ENCODE measurements around the gene NRDC.
A peak's percentile ranks its signal among the peaks of the same experiment; 100 is the strongest.

Gene NRDC

DNA sequence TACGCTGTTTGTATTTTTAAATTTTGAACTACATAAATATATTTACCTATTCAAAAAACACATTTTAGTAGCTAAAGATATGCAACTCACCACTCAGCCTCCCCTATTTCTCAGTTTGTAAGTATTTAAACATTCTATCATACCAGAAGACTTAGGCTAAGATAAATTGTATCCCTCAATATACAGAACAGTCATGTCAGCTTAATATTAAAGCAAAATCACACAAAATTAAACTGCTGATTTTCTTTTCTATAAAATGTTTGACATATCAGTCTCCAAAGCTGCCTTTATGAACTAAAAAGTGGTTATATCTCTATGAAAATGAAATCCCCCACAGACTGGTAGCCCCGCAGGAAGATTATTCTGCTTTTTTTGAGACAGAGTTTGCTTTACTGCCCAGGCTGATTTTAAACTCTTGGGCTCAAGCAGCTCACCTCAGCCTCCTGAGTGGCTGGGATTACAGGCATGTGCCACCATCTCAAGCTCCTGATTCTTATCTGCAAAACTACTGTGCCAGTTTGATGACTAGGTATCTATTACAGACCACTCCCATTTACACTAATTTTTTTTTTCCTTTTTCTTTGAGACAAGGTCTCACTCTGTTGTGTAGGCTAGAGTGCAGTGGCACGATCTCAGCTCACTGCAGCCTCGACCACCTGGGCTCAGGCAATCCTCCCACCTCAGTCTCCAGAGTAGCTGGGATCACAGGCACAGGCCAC, 37.6 kb downstream of the NRDC start:
- Histone ChIP-seq H3K27me3 (ENCODE audit: control insufficient read depth, insufficient read depth, low read length) (no peaks in the 10 kb centered on the region), H2AFZ (no peak overlapping the region), H3K27ac (peak overlapping the region; percentile 22), H3K9me3 (ENCODE audit: control insufficient read depth, low read length) (no peaks in the 10 kb centered on the region), H3K4me3 (ENCODE audit: low read depth, low read length) (no peak overlapping the region), H3K36me3 (ENCODE audit: control insufficient read depth, insufficient read depth, low read length) (no peaks in the 10 kb centered on the region), H3K4me1 (peaks cover 7% of the 10 kb centered on the region), H3K79me2 (no peaks in the 10 kb centered on the region), H3K9ac (no peak overlapping the region), H3K4me2 (ENCODE audit: low read length) (peak overlapping the region; percentile 40)
- TF ChIP-seq, protein P1, sequence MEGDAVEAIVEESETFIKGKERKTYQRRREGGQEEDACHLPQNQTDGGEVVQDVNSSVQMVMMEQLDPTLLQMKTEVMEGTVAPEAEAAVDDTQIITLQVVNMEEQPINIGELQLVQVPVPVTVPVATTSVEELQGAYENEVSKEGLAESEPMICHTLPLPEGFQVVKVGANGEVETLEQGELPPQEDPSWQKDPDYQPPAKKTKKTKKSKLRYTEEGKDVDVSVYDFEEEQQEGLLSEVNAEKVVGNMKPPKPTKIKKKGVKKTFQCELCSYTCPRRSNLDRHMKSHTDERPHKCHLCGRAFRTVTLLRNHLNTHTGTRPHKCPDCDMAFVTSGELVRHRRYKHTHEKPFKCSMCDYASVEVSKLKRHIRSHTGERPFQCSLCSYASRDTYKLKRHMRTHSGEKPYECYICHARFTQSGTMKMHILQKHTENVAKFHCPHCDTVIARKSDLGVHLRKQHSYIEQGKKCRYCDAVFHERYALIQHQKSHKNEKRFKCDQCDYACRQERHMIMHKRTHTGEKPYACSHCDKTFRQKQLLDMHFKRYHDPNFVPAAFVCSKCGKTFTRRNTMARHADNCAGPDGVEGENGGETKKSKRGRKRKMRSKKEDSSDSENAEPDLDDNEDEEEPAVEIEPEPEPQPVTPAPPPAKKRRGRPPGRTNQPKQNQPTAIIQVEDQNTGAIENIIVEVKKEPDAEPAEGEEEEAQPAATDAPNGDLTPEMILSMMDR (IDR thresholded peaks at IDR 0.05), result no peak

DNA sequence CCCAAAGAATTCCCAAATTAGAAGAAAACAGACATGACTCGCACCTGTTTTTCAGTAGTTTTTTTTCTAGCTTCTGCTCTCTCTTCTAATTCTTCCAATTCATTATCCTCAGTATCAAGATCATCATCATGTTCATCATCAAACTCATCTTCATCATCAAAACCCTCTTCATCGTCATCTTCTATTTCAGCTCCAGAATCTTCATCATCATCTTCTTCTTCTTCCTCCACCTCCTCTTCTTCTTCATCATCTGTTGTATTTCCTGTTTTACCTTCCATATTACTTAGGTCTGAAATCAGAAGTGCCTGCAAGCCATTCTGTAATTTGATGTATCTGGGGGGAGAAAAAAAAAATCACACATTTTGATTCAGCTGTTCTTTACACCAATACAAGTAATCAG, 38.3 kb downstream of the NRDC start:
- H3K36me3 ChIP-seq (ENCODE audit: control insufficient read depth, insufficient read depth, low read length), result no peaks in the 10 kb centered on the region
- no peaks in the 10 kb centered on the region for H3K79me2 ChIP-seq
- no peak overlapping the region for H3K9ac ChIP-seq
- H3K27ac ChIP-seq, result no peak overlapping the region
- no peaks in the 10 kb centered on the region for H3K9me3 ChIP-seq (ENCODE audit: control insufficient read depth, low read length)
- TF ChIP-seq, protein P1 (IDR thresholded peaks at IDR 0.05), result no peak
- no peaks in the 10 kb centered on the region for H3K27me3 ChIP-seq (ENCODE audit: control insufficient read depth, insufficient read depth, low read length)
- no peak overlapping the region for H3K4me2 ChIP-seq (ENCODE audit: low read length)
- peaks cover 7% of the 10 kb centered on the region for H3K4me1 ChIP-seq
- H3K4me3 ChIP-seq (ENCODE audit: low read depth, low read length), result no peak overlapping the region
- no peak overlapping the region for H2AFZ ChIP-seq

DNA sequence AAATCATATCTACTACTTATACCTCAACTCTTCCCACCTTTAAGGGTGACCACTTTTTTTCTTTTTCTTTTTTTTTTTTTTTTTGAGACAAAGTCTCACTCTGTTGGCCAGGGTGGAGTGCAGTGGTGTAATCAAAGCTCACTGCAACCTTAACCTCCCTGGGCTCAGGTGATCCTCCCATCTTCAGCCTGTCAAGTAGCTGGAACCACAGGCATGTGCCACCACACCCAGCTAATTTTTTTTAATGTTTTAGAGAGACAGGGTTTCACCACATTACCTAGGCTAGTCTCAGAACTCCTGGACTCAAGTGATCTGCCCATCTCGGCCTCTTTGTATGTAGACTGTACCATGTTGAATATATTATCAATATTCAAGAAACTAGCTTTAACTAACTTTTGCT, 39.4 kb downstream of the NRDC start:
- Histone ChIP-seq H3K9ac (no peak overlapping the region), H3K4me3 (ENCODE audit: low read depth, low read length) (no peak overlapping the region), H3K79me2 (no peaks in the 10 kb centered on the region), H3K27me3 (ENCODE audit: control insufficient read depth, insufficient read depth, low read length) (no peaks in the 10 kb centered on the region), H3K36me3 (ENCODE audit: control insufficient read depth, insufficient read depth, low read length) (no peaks in the 10 kb centered on the region), H3K4me2 (ENCODE audit: low read length) (no peak overlapping the region), H2AFZ (no peak overlapping the region), H3K27ac (no peak overlapping the region), H3K4me1 (peaks cover 7% of the 10 kb centered on the region), H3K9me3 (ENCODE audit: control insufficient read depth, low read length) (no peaks in the 10 kb centered on the region)
- TF ChIP-seq, protein P1 (IDR thresholded peaks at IDR 0.05), result no peak

DNA sequence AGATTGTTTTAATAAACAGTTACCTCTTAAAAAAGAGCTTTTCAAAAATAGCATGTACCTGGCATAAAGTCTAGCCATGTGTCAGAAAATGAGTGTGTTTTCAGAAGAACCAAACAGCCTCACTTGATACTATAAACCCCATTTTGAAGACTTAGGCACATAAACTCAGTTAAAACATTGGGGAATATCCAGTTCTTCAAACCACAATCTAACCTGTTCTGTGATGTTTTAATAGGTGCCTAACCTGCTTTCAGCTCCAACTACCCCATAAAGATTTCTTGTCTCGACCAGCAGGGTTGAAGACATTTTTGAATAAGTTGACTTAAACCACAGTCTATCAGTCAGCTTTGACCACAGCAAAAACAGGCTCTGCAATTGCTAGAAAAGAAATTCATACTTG, 41.3 kb downstream of the NRDC start:
- Histone ChIP-seq H3K27me3 (ENCODE audit: control insufficient read depth, insufficient read depth, low read length) (no peaks in the 10 kb centered on the region), H3K27ac (no peak overlapping the region), H3K79me2 (no peaks in the 10 kb centered on the region), H3K9me3 (ENCODE audit: control insufficient read depth, low read length) (no peaks in the 10 kb centered on the region), H2AFZ (no peak overlapping the region), H3K36me3 (ENCODE audit: control insufficient read depth, insufficient read depth, low read length) (no peaks in the 10 kb centered on the region), H3K4me2 (ENCODE audit: low read length) (no peak overlapping the region), H3K9ac (no peak overlapping the region), H3K4me1 (peaks cover 2% of the 10 kb centered on the region), H3K4me3 (ENCODE audit: low read depth, low read length) (no peak overlapping the region)
- TF ChIP-seq, protein P1 (IDR thresholded peaks at IDR 0.05), result no peak

DNA sequence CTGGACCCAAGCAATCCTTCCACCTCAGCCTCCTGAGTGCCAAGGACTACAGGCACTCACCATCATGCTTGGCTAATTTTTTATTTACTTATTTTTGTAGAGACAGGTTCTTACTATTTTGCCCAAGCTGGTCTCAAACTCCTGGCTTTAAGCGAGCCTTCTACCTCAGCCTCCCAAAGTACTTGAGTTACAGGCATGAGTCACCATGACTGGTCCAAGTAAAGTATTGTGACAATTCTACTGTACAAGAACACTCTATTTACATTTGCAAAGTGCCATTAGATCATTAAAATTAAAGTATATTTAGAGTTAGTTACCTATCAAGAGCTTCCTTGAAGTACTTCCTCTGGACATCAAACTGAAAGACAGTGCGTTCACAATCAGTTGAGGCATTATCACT, 44.8 kb downstream of the NRDC start:
- peaks cover 2% of the 10 kb centered on the region for H3K4me1 ChIP-seq
- no peak overlapping the region for H3K4me2 ChIP-seq (ENCODE audit: low read length)
- H3K9me3 ChIP-seq (ENCODE audit: control insufficient read depth, low read length), result no peaks in the 10 kb centered on the region
- no peak overlapping the region for H3K4me3 ChIP-seq (ENCODE audit: low read depth, low read length)
- H3K27ac ChIP-seq, result no peak overlapping the region
- H2AFZ ChIP-seq, result no peak overlapping the region
- no peaks in the 10 kb centered on the region for H3K36me3 ChIP-seq (ENCODE audit: control insufficient read depth, insufficient read depth, low read length)
- H3K79me2 ChIP-seq, result no peaks in the 10 kb centered on the region
- TF ChIP-seq, protein P1 (IDR thresholded peaks at IDR 0.05), result no peak
- H3K9ac ChIP-seq, result no peak overlapping the region
- H3K27me3 ChIP-seq (ENCODE audit: control insufficient read depth, insufficient read depth, low read length), result no peaks in the 10 kb centered on the region
